Mucosa of descending colon (tissue), 3 donors: ENCODE measurements around the gene KLHL22. TPM values are rescaled to one million over a fixed set of nuclear protein-coding genes. Genes with fewer than 3 reads are reported as not detected.

Experiments used
- ATAC-seq: fragments of 200-7000 bp; cut with Tn5 transposase; one replicate; pipeline ENCODE4 v1.9.1; 2020; ENCODE audit warnings: mild to moderate bottlenecking, moderate library complexity
- DNase-seq, 3 donors: peaks; one replicate each; pipeline ENCODE4 v3.0.0-alpha.2; 2020
- H3K36me3 ChIP-seq: fragments of 200-600 bp; one replicate; pipeline ENCODE4 v1.8.0; 2021; ENCODE audit warnings: low read depth, mild to moderate bottlenecking
- H3K4me1 ChIP-seq: fragments of 200-600 bp; one replicate; pipeline ENCODE4 v1.8.0; 2021; ENCODE audit warnings: low read depth, mild to moderate bottlenecking
- H3K4me3 ChIP-seq: fragments of 200-600 bp; one replicate; pipeline ENCODE4 v1.8.0; 2021; ENCODE audit warnings: mild to moderate bottlenecking
- H3K9me3 ChIP-seq: fragments of 200-600 bp; one replicate; pipeline ENCODE4 v1.8.0; 2021; ENCODE audit warnings: mild to moderate bottlenecking
- CTCF ChIP-seq: fragments of 200-600 bp; IDR thresholded peaks from one replicate; pipeline ENCODE4 v1.8.0; 2022; ENCODE audit warnings: antibody characterized with exemption, mild to moderate bottlenecking
- intact Hi-C, 2 donors: fragments of 100-400 bp; cut with DNase I in 1 of 2; cut with micrococcal nuclease in 1 of 2; formaldehyde crosslinking; loops; one replicate each; pipeline versions ENCODE4 v1.11.0 to v1.11.1; 2022; cut with DNase I, micrococcal nuclease
- total RNA-seq, 3 donors: library from RNA; stranded (reverse); fragmentation: NEBNext Ultra II Directional in 2 of 3; extraction: Animal tissue kit (Norgen Biotek cat#: 25700) in 2 of 3; gene quantifications; one replicate each; pipeline versions ENCODE4 v1.2.1 to v1.2.4, GENCODE V29; 2021 to 2023
- donor health status: DM: no; HTN: no; CAD: no; lungs with moderate emphysema.
- donor health status: DM: no; HTN: no; CAD: no.
- donor health status: DM: no; HTN: yes; CAD: no.

The KLHL22 gene
- total RNA-seq, 3 donors from 2014 or later, result 9.5 to 24.1 (median 14.7) TPM

- no peak for ATAC-seq
- no peak overlapping the region for H3K4me3 ChIP-seq
- intact Hi-C loops, result loop anchor here in 1 of 2 donors (5.0 kb wide), 1 partner anchor 34 kb away; no protein-coding TSS in a partner anchor
- H3K36me3 ChIP-seq, result no peaks in the 10 kb centered on the region
- TF ChIP-seq CTCF, result no peak
- H3K9me3 ChIP-seq, result no peaks in the 10 kb centered on the region
- no peak for DNase-seq
- peaks cover 8% of the 10 kb centered on the region for H3K4me1 ChIP-seq
Measured at GRCh38 chr22:20423008-20423905, 72.3 kb downstream of the KLHL22 start.

DNA sequence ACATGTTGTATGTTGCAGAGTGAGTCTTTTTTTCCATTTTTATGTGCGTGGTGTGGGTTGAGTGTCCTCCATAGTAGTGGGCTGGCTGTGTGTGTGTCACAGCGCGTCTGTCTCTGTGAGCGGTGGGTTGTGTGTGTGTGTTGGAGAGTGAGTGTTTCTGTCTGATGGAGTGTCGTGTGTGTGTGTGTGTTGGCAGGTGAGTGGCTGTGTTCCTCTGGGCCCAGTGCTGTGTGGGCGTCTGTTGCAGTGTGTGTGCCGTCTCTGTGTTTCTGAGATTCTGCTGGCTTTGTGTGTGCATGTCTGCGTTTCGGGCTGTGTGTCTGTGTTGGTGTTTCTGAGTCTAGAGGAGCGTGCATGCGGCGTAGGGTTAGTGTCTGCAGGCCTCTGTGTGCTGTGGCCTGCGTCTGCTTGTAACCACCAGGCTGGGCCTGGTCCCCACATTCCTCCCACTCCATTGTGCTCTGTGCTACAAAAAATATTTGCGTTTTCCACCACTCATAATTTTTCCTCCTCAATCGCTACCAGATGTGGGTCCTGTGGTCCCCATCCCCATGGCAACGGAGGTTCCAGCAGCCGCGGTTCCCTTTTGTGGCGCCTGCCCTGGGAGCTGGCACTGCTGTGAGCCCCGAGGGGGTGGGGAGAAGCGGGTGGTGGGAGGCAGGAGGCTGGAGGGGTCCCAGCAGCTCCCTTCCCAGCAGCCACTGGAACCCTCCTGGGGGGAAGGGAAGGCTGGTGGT is 73.2 kb downstream of the KLHL22 start:
- no peak for TF ChIP-seq CTCF
- DNase-seq, result no peak
- H3K4me3 ChIP-seq, result no peak overlapping the region
- no peaks in the 10 kb centered on the region for H3K36me3 ChIP-seq
- H3K9me3 ChIP-seq, result no peaks in the 10 kb centered on the region
- ATAC-seq, result no peak
- intact Hi-C loops, result loop anchor here in 1 of 2 donors (5.0 kb wide), 1 partner anchor 35 kb away; no protein-coding TSS in a partner anchor
- H3K4me1 ChIP-seq, result peaks cover 9% of the 10 kb centered on the region

GRCh38 chr22:20421507-20421874 is 74.1 kb downstream of the KLHL22 start:
- DNase-seq, result no peak
- Histone ChIP-seq H3K36me3 (no peaks in the 10 kb centered on the region), H3K4me3 (no peak overlapping the region), H3K9me3 (no peaks in the 10 kb centered on the region), H3K4me1 (peaks cover 9% of the 10 kb centered on the region)
- ATAC-seq, result no peak
- no peak for TF ChIP-seq CTCF
- intact Hi-C loops, result loop anchor here in 1 of 2 donors (5.0 kb wide), 1 partner anchor 36 kb away; no protein-coding TSS in a partner anchor

GRCh38 chr22:20420157-20420842 is 75.3 kb downstream of the KLHL22 start:
- intact Hi-C loops, result loop anchor here in 1 of 2 donors (5.0 kb wide), 1 partner anchor 37 kb away; no protein-coding TSS in a partner anchor
- Histone ChIP-seq H3K4me1 (peaks cover 9% of the 10 kb centered on the region), H3K4me3 (no peak overlapping the region), H3K9me3 (no peaks in the 10 kb centered on the region), H3K36me3 (no peaks in the 10 kb centered on the region)
- TF ChIP-seq CTCF, result no peak
- DNase-seq (no peak), ATAC-seq (no peak)

GRCh38 chr22:20419664-20419951 is 76.0 kb downstream of the KLHL22 start:
- intact Hi-C loops, result loop anchor here in 1 of 2 donors (5.0 kb wide), 1 partner anchor 38 kb away; no protein-coding TSS in a partner anchor
- no peak for ATAC-seq

More at GRCh38 chr22:20419664-20419951, 76.0 kb downstream of the KLHL22 start:
- TF ChIP-seq CTCF, result no peak
- no peak overlapping the region for H3K4me3 ChIP-seq
- peaks cover 9% of the 10 kb centered on the region for H3K4me1 ChIP-seq
- no peak for DNase-seq
- no peaks in the 10 kb centered on the region for H3K9me3 ChIP-seq
- no peaks in the 10 kb centered on the region for H3K36me3 ChIP-seq
